Mucosa of descending colon (tissue), 3 donors: ENCODE results near the gene BRINP2. TPM values are rescaled to one million over a fixed set of nuclear protein-coding genes. Genes with fewer than 3 reads are reported as not detected.

Source experiments
- ATAC-seq: fragments of 200-7000 bp; cut with Tn5 transposase; one replicate; pipeline ENCODE4 v1.9.1; 2020; ENCODE audit warnings: mild to moderate bottlenecking, moderate library complexity
- DNase-seq, 3 donors: peaks; one replicate each; pipeline ENCODE4 v3.0.0-alpha.2; 2020
- H3K36me3 ChIP-seq: fragments of 200-600 bp; one replicate; pipeline ENCODE4 v1.8.0; 2021; ENCODE audit warnings: low read depth, mild to moderate bottlenecking
- H3K4me1 ChIP-seq: fragments of 200-600 bp; one replicate; pipeline ENCODE4 v1.8.0; 2021; ENCODE audit warnings: low read depth, mild to moderate bottlenecking
- H3K4me3 ChIP-seq: fragments of 200-600 bp; one replicate; pipeline ENCODE4 v1.8.0; 2021; ENCODE audit warnings: mild to moderate bottlenecking
- H3K9me3 ChIP-seq: fragments of 200-600 bp; one replicate; pipeline ENCODE4 v1.8.0; 2021; ENCODE audit warnings: mild to moderate bottlenecking
- intact Hi-C, 2 donors: fragments of 100-400 bp; cut with DNase I in 1 of 2; cut with micrococcal nuclease in 1 of 2; formaldehyde crosslinking; loops; one replicate each; pipeline versions ENCODE4 v1.11.0 to v1.11.1; 2022; cut with DNase I, micrococcal nuclease
- total RNA-seq, 3 donors: library from RNA; stranded (reverse); fragmentation: NEBNext Ultra II Directional in 2 of 3; extraction: Animal tissue kit (Norgen Biotek cat#: 25700) in 2 of 3; gene quantifications; one replicate each; pipeline versions ENCODE4 v1.2.1 to v1.2.4, GENCODE V29; 2021 to 2023
- TF ChIP-seq, protein P1 (sequence below): fragments of 200-600 bp; IDR thresholded peaks from one replicate; pipeline ENCODE4 v1.8.0; 2022; ENCODE audit warnings: antibody characterized with exemption, mild to moderate bottlenecking
- donor health status: DM: no; HTN: no; CAD: no; lungs with moderate emphysema.
- donor health status: DM: no; HTN: no; CAD: no.
- donor health status: DM: no; HTN: yes; CAD: no.

Gene BRINP2
- total RNA-seq, 3 donors from 2014 or later: 0.13 TPM; not detected in 2

DNA sequence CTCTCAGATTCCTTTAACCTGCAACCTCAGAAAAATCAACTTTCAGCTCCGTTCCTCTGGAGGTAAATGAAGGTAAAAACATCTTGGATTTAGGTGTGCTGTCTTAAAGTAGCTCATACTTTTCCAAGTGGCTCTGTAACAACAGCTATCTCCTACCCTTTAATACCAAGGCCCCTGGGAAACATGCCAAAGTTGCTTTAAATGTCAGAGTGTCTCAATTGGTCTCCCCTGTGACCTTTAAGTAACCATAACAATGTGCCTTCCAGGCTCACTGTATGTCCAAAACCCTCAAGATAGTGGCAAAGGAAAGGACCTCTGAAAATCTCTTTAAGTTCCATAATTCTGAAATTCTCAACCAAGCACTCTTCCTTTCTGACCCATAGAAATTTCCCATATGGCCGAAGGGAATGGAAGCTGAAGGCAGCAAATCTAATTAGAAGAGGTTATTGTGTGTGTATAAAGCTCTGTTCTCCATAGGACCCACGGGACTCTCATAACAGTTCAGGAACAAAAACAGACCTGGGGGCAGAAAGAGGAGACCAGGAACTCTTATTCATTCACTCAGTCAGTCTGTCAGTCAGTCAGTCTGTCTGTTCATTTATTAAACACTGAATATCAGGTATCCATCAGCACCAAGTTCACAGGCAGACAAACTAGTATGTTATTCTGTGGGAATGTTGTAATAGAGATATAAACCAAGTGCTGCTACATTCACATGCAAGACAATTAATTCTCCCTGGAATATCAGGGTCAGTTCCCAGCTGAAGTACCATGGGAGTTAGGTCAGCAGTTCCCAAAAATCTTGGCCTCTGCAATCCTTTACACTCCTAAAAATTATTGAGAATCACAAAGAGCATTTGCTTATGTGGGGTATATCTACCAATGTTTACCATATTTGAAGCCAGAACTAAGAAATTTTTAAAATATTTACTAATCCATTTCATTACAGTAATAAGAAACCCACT, 25.4 kb upstream of the BRINP2 start:
- no peaks in the 10 kb centered on the region for H3K4me1 ChIP-seq
- no peak for DNase-seq
- intact Hi-C loops: no loop called here
- ATAC-seq: no peak
- H3K36me3 ChIP-seq: no peaks in the 10 kb centered on the region
- no peaks in the 10 kb centered on the region for H3K9me3 ChIP-seq
- H3K4me3 ChIP-seq: no peak overlapping the region
- TF ChIP-seq, protein P1, sequence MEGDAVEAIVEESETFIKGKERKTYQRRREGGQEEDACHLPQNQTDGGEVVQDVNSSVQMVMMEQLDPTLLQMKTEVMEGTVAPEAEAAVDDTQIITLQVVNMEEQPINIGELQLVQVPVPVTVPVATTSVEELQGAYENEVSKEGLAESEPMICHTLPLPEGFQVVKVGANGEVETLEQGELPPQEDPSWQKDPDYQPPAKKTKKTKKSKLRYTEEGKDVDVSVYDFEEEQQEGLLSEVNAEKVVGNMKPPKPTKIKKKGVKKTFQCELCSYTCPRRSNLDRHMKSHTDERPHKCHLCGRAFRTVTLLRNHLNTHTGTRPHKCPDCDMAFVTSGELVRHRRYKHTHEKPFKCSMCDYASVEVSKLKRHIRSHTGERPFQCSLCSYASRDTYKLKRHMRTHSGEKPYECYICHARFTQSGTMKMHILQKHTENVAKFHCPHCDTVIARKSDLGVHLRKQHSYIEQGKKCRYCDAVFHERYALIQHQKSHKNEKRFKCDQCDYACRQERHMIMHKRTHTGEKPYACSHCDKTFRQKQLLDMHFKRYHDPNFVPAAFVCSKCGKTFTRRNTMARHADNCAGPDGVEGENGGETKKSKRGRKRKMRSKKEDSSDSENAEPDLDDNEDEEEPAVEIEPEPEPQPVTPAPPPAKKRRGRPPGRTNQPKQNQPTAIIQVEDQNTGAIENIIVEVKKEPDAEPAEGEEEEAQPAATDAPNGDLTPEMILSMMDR: no peak

DNA sequence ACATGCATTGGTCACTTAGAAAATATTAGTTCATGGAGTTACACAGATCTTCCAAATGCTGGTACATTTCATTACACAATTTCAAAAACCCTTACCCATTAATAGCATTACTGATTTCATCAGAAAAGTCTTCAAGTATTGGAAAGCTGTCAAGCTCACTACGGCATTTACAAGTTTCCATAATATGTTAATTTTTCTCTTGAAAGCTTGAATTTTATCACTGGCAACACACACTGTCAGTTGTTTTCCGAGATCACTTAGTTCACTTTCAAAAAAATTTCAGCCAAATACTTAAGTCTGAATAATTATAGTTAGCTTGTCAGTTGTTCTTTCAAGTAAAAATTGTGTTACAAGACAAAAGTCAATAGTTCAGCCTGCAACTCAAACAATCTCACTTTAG, 24.3 kb upstream of the BRINP2 start:
- Histone ChIP-seq H3K4me1 (no peaks in the 10 kb centered on the region), H3K4me3 (no peak overlapping the region), H3K36me3 (no peaks in the 10 kb centered on the region), H3K9me3 (no peaks in the 10 kb centered on the region)
- no peak for ATAC-seq
- no peak for DNase-seq
- intact Hi-C loops: no loop called here
- TF ChIP-seq, protein P1: no peak

DNA sequence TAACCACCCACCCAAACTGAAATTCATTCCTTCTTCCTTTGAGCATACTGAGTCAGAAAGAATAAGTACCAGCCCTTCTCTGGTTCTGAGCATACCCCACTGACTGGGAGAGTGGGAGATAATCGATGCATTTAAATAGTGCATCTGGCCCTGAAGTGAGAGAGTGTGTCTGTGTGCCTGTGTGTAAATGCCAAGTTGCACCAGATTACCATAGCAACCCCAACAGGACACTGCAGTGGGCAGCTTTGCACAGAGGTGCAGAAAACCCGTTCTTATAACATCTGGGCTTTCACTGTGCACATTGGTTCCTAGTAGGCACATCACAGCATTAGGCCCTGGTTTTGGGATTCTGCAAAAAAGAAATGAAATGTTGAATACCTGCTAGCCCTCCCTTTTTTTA, 8.5 kb upstream of the BRINP2 start:
- DNase-seq (no peak), ATAC-seq (no peak)
- TF ChIP-seq, protein P1: no peak

DNA sequence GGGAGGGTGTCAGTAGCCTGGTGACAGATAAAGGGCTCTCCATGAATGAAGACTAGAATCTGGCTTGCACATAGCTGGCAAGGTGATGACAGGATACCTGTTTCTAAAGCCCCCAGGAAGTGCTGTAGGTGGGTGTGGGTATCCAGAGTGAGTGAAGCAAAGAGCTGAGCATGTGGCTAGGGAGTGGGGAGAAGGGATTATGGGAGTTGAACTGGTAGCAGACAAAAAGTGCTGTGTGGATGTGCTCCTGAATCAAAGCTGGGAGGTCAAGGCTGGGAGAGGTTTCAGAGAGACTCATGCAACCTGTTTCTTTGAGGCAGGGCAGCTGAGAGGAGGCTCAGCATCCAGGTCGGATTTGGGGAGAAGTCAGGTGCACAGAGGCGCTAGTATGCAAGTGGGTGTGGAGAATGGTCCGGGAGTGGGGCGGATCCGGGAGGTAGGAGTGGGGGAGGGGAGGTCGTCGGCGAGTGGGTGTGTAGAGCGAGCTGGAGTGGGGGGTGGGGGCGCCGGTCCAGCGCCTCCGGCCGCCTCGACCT, 6.8 kb upstream of the BRINP2 start:
- no peaks in the 10 kb centered on the region for H3K4me1 ChIP-seq
- TF ChIP-seq, protein P1: no peak
- ATAC-seq (no peak), DNase-seq (no peak)
- intact Hi-C loops: no loop called here
- no peak overlapping the region for H3K4me3 ChIP-seq
- H3K9me3 ChIP-seq: no peaks in the 10 kb centered on the region
- no peaks in the 10 kb centered on the region for H3K36me3 ChIP-seq

More for the DNA sequence above, 8.5 kb upstream of the BRINP2 start:
- Histone ChIP-seq H3K36me3 (no peaks in the 10 kb centered on the region), H3K4me3 (no peak overlapping the region), H3K9me3 (no peaks in the 10 kb centered on the region), H3K4me1 (no peaks in the 10 kb centered on the region)
- intact Hi-C loops: no loop called here

DNA sequence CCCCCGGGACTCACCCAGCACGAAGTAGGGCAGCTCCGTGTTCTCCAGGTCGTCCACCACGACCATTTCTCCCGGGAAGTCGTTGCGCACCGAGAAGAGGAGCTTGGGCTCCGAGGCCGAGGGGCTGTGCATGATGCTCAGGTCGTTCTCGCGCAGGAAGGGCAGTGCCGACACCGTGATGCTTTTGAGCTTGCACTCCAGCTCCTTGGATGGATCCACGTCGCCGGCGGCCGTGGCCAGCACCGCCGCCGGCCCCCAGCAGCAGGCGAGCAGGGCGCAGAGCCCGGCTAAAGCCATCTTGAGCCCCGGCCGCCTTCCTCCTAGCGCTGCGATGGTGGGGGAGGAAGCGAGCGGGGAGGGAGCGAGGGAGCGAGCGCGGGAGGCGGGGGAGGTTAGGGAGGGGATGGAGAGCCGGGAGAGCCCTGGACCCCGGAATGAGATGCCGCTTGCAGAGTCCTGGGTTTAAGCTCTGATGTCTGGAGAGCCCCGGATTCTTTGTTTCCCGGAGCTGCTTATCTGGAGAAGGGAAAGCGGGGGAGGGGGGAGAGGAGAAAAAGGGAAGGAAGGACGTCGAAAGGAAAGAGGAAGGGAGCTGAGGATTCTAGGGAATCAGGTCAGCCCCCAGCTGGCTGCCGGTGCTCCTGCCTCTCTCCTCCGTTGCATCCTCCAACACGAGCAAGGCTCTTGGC, 6.2 kb upstream of the BRINP2 start, which contains the start of gene ASTN1:
Gene ASTN1 (minus strand): TSS at position 333 of the 689 bp plus-strand sequence. CDS start 36 bp downstream, at position 297.
- H3K4me1 ChIP-seq: no peaks in the 10 kb centered on the region
- TF ChIP-seq, protein P1: no peak
- H3K9me3 ChIP-seq: no peaks in the 10 kb centered on the region
- H3K4me3 ChIP-seq: no peak within 1 kb of the TSS
- DNase-seq (no peak), ATAC-seq (no peak)
- no peaks in the 10 kb centered on the region for H3K36me3 ChIP-seq
- intact Hi-C loops: no loop called here
